Osteoblast (primary cell): ENCODE results near the gene OSBP. TPM values are rescaled to one million over a fixed set of nuclear protein-coding genes. Genes with fewer than 3 reads are reported as not detected.

ENCODE experiments used
- DNase-seq: peaks from one replicate; pipeline ENCODE4 v3.0.0; 2011; ENCODE audit warnings: low spot score, mixed read lengths; ENCODE audit not compliant: insufficient read length; ENCODE audit errors: missing footprints
- H2AFZ ChIP-seq: 2 replicates; pipeline ENCODE4 v1.6.0; 2011; ENCODE audit warnings: mild to moderate bottlenecking, low read length
- H3K27ac ChIP-seq: 2 replicates; pipeline ENCODE4 v1.5.1; 2011; ENCODE audit warnings: mild to moderate bottlenecking, low read depth, low read length, moderate library complexity
- H3K27me3 ChIP-seq: 2 replicates; pipeline ENCODE4 v1.6.0; 2012; ENCODE audit warnings: mild to moderate bottlenecking, control low read depth, inconsistent platforms, low read length, moderate library complexity; ENCODE audit not compliant: insufficient read depth
- H3K36me3 ChIP-seq: 2 replicates; pipeline ENCODE4 v1.5.1; 2011; ENCODE audit warnings: mild to moderate bottlenecking, low read length, control low read depth, moderate library complexity; ENCODE audit not compliant: insufficient read depth
- H3K4me1 ChIP-seq: 2 replicates; pipeline ENCODE4 v1.5.1; 2011; ENCODE audit warnings: mild to moderate bottlenecking, low read length, control low read depth, moderate library complexity; ENCODE audit not compliant: insufficient read depth
- H3K4me2 ChIP-seq: 2 replicates; pipeline ENCODE4 v1.6.0; 2011; ENCODE audit warnings: mild to moderate bottlenecking, low read length; ENCODE audit not compliant: insufficient read depth
- H3K4me3 ChIP-seq: fragments of 200-600 bp; sonication (generic); 3 replicates; pipeline ENCODE4 v1.5.1; 2012; ENCODE audit warnings: mild to moderate bottlenecking, low read length, inconsistent platforms; ENCODE audit not compliant: insufficient read depth
- H3K79me2 ChIP-seq: 2 replicates; pipeline ENCODE4 v1.6.0; 2012; ENCODE audit warnings: mild to moderate bottlenecking, low read length, control low read depth, inconsistent platforms; ENCODE audit not compliant: insufficient read depth
- H3K9me3 ChIP-seq: 2 replicates; pipeline ENCODE4 v1.5.1; 2011; ENCODE audit warnings: low read depth, low read length, control low read depth
- H4K20me1 ChIP-seq: 2 replicates; pipeline ENCODE4 v1.6.0; 2012; ENCODE audit warnings: mild to moderate bottlenecking, low read length, control low read depth; ENCODE audit not compliant: insufficient read depth
- total RNA-seq: library from RNA; depleted of rRNA; stranded (reverse); fragments of >200 nt; gene quantifications from 2 replicates; pipeline ENCODE4 v1.2.3, GENCODE V29; 2012
- TF ChIP-seq, protein P1 (sequence below): IDR thresholded peaks from 2 replicates; pipeline ENCODE4 v1.5.1; 2011; ENCODE audit warnings: mild to moderate bottlenecking, low read depth, low read length, moderate library complexity; ENCODE audit errors: extremely low read depth

OSBP gene
- total RNA-seq, 1 donor = 35.1 TPM

DNA sequence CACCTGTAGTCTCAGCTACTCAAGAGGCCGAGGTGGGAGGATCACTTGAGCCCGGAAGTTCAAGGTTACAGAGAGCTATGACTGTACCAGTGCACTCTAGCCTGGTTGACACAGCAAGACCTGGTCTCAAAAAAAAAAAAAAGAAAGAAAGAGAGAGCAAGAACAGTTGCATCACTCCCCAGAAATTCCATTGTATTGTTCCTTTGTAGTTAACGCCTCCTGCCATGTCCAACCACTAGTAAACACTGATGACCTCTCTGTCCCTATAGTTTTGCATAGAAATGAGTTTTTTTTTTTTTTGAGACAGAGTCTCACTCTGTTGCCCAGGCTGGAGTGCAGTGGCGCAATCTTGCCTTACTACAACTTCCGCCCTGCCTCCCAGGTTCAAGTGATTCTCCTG, 42.5 kb upstream of the OSBP start:
- H3K9me3 ChIP-seq = no peaks in the 10 kb centered on the region
- no peak overlapping the region for H3K4me3 ChIP-seq
- no peak overlapping the region for H3K4me2 ChIP-seq
- H3K4me1 ChIP-seq = no peaks in the 10 kb centered on the region
- H2AFZ ChIP-seq = no peak overlapping the region
- no peaks in the 10 kb centered on the region for H3K27me3 ChIP-seq
- no peak overlapping the region for H3K27ac ChIP-seq
- H3K79me2 ChIP-seq = peaks cover 28% of the 10 kb centered on the region
- TF ChIP-seq, protein P1, sequence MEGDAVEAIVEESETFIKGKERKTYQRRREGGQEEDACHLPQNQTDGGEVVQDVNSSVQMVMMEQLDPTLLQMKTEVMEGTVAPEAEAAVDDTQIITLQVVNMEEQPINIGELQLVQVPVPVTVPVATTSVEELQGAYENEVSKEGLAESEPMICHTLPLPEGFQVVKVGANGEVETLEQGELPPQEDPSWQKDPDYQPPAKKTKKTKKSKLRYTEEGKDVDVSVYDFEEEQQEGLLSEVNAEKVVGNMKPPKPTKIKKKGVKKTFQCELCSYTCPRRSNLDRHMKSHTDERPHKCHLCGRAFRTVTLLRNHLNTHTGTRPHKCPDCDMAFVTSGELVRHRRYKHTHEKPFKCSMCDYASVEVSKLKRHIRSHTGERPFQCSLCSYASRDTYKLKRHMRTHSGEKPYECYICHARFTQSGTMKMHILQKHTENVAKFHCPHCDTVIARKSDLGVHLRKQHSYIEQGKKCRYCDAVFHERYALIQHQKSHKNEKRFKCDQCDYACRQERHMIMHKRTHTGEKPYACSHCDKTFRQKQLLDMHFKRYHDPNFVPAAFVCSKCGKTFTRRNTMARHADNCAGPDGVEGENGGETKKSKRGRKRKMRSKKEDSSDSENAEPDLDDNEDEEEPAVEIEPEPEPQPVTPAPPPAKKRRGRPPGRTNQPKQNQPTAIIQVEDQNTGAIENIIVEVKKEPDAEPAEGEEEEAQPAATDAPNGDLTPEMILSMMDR = no peak
- peaks cover 72% of the 10 kb centered on the region for H3K36me3 ChIP-seq
- no peak for DNase-seq
- no peaks in the 10 kb centered on the region for H4K20me1 ChIP-seq

DNA sequence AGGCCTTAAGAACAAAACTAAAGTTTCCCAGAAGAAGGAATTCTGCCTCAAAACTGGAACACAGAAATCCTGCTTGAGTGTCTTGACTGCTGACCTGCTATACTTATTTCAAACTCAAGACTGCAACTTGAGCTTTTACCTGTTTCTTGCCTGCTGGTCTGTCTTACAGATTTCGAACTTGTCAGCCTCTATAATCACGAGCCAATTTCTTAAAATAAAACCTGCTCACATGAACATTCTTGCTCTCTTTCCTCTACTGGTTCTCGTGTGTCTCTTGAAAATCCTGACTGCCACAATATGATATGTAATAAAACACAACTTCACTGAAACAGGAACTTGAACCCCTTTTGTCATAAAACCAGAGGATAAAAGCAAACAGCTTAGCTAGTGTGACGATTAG, 39.3 kb upstream of the OSBP start:
- Histone ChIP-seq H3K27me3 (no peaks in the 10 kb centered on the region), H3K36me3 (peaks cover 93% of the 10 kb centered on the region)
- no peak for DNase-seq

DNA sequence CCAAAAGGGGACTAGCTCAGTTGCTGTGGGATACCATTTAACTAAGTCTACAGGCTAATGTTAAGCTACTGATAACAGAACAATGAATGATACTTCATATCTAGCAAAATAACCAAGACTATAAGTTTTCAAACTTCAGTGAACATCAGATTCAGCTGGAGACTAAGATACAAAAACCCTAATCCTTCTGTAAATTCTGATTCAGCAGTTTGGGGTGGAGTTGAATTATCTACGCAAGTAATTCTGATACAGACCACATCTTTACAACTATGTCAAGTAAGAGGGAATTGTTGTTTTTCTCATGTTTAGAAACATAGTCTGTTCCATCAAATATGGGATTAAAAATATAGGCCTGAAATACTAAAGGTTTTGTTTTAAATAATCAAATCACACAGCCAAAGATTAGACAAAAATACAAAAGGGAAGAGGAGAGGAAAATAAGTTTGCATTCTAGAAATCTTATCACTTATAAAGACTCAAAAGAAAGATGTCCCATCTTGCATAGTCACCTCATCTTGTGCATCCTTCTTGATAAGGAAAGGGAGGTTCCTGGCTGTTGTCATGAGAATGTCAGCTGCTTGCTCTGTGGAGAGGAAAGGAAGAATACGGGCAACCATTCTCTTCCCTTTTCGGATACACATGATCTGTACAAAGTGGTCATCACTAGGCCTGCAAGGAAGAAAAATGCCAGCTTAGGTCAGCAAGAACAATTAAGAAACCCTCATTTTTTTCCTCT, 31.8 kb upstream of the OSBP start:
- no peak overlapping the region for H3K27ac ChIP-seq
- DNase-seq = no peak
- no peaks in the 10 kb centered on the region for H4K20me1 ChIP-seq
- H3K27me3 ChIP-seq = no peaks in the 10 kb centered on the region
- H3K4me2 ChIP-seq = no peak overlapping the region
- no peaks in the 10 kb centered on the region for H3K4me1 ChIP-seq
- H3K79me2 ChIP-seq = peaks cover 5% of the 10 kb centered on the region
- H2AFZ ChIP-seq = no peak overlapping the region
- TF ChIP-seq, protein P1 = no peak
- H3K9me3 ChIP-seq = no peaks in the 10 kb centered on the region
- peaks cover 88% of the 10 kb centered on the region for H3K36me3 ChIP-seq
- no peak overlapping the region for H3K4me3 ChIP-seq

More for the DNA sequence above, 39.3 kb upstream of the OSBP start:
- no peak overlapping the region for H3K4me3 ChIP-seq
- H3K27ac ChIP-seq = no peak overlapping the region
- no peaks in the 10 kb centered on the region for H3K9me3 ChIP-seq
- TF ChIP-seq, protein P1 = no peak
- peaks cover 2% of the 10 kb centered on the region for H3K79me2 ChIP-seq
- no peak overlapping the region for H3K4me2 ChIP-seq
- no peak overlapping the region for H2AFZ ChIP-seq
- H4K20me1 ChIP-seq = no peaks in the 10 kb centered on the region
- no peaks in the 10 kb centered on the region for H3K4me1 ChIP-seq

DNA sequence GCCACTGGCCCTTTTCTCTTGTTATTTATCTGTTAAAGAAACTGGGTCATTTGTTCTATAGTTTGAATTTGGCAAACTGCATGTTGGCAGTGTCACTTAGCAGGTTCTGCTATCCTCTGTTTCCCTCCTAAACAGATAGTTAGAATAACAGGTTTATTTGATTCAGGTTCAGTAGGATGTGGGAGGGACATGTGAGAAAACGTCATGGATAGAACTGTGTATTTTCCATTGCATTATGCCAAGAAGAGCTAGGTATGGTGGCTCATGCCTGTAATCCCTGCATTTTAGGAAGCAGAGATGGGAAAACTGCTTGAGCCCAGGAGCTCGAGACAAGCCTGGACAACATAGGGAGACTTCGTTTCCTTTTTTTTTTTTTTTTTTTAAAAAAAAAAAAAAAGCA, 29.0 kb upstream of the OSBP start:
- TF ChIP-seq, protein P1 = no peak
- Histone ChIP-seq H4K20me1 (no peaks in the 10 kb centered on the region), H3K9me3 (no peaks in the 10 kb centered on the region), H3K79me2 (peaks cover 5% of the 10 kb centered on the region), H3K27ac (no peak overlapping the region), H3K4me2 (no peak overlapping the region), H3K27me3 (no peaks in the 10 kb centered on the region), H3K36me3 (peaks cover 79% of the 10 kb centered on the region), H3K4me3 (no peak overlapping the region), H3K4me1 (no peaks in the 10 kb centered on the region), H2AFZ (no peak overlapping the region)
- DNase-seq = no peak
